SK-N-SH treated with all-trans-retinoic acid at 6 μM for 48 hours (cell line): ENCODE results near the gene RELT.

Experiments
- RARB ChIP-seq: fragments of 250-450 bp; sonication (Bioruptor Pico); IDR thresholded peaks from 2 replicates; pipeline ENCODE4 v1.8.0; 2021; ENCODE audit warnings: mild to moderate bottlenecking, moderate library complexity
- ZNF565 ChIP-seq: fragments of 450-650 bp; formaldehyde crosslinking; conservative IDR thresholded peaks from 2 replicates; pipeline ENCODE4 v1.5.0; 2020; ENCODE audit warnings: low read depth, mild to moderate bottlenecking, moderate library complexity
- ZNF8 ChIP-seq: fragments of 450-650 bp; formaldehyde crosslinking; IDR thresholded peaks from 2 replicates; pipeline ENCODE4 v1.5.0; 2020; ENCODE audit warnings: mild to moderate bottlenecking, moderate library complexity

DNA sequence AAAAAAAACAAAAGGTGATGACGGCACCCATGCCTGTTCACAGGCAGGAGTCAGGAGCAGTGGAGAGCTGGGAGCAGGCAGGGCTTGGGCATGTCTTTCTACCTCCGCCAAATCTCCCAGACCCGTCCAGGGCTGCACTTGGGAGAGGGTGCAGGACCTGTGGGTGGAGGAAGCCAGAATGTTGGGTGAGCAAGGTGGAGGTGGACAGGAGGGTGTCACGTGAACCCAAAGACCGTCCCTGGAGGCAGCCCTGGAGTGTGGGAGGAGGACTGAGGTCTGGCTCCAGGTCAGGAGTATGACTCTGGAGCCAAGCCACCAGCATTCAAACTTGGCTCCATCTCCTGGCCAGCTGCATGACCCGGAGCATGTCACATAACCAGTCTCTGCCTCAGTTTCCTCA is 26.6 kb upstream of the RELT start:
- TF ChIP-seq RARB (CRISPR knock-in tag): no peak
- no peak for TF ChIP-seq ZNF8 (CRISPR knock-in tag)
- TF ChIP-seq ZNF565: no peak
